Measurements from ENCODE around the gene STARD10. TPM values are rescaled to one million over a fixed set of nuclear protein-coding genes. Genes with fewer than 3 reads are reported as not detected.
A peak's percentile ranks its signal among the peaks of the same experiment; 100 is the strongest.

The STARD10 gene
- total RNA-seq, 2 experiments from 2014 or later, result 10.5 to 12.9 TPM

- Mint-ChIP-seq H3K36me3 (ENCODE audit: low read depth) (peaks cover 13% of the 10 kb centered on the region), H3K27ac (no peak overlapping the region), H3K4me1 (ENCODE audit: low read depth) (no peaks in the 10 kb centered on the region), H3K27me3 (no peaks in the 10 kb centered on the region), H3K9me3 (no peaks in the 10 kb centered on the region), H3K4me3 (no peak overlapping the region)
- no peak overlapping the region for H3K27ac ChIP-seq (ENCODE audit: low read depth in 1 of 2, low read length in 2 of 2)
- intact Hi-C loops (cut with DNase I, micrococcal nuclease), result no loop called here
- peaks cover 2% of the 10 kb centered on the region for H3K36me3 ChIP-seq (ENCODE audit: insufficient read depth, low read length)
- no peak overlapping the region for H3K4me3 ChIP-seq (ENCODE audit: low read length)
- peak in 2 of 14 experiments; percentile 54 to 63 for DNase-seq
- no peak for ATAC-seq (ENCODE audit: poor library complexity)
- TF ChIP-seq, protein P1, sequence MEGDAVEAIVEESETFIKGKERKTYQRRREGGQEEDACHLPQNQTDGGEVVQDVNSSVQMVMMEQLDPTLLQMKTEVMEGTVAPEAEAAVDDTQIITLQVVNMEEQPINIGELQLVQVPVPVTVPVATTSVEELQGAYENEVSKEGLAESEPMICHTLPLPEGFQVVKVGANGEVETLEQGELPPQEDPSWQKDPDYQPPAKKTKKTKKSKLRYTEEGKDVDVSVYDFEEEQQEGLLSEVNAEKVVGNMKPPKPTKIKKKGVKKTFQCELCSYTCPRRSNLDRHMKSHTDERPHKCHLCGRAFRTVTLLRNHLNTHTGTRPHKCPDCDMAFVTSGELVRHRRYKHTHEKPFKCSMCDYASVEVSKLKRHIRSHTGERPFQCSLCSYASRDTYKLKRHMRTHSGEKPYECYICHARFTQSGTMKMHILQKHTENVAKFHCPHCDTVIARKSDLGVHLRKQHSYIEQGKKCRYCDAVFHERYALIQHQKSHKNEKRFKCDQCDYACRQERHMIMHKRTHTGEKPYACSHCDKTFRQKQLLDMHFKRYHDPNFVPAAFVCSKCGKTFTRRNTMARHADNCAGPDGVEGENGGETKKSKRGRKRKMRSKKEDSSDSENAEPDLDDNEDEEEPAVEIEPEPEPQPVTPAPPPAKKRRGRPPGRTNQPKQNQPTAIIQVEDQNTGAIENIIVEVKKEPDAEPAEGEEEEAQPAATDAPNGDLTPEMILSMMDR (IDR thresholded peaks at IDR 0.05), result no peak
- ChIA-PET POLR2A (no interaction called here), CTCF (interaction anchor here (1.4 kb wide), 1 partner anchor 38 kb away, joined by 4 read pairs; no protein-coding TSS in a partner anchor)
- no peaks in the 10 kb centered on the region for H3K27me3 ChIP-seq (ENCODE audit: control insufficient read depth in 1 of 2, insufficient read depth in 2 of 2, low read length in 2 of 2)
- no peaks in the 10 kb centered on the region for H3K9me3 ChIP-seq (ENCODE audit: control insufficient read depth in 1 of 2, insufficient read depth in 1 of 2, low read length in 2 of 2)
- H3K4me1 ChIP-seq (ENCODE audit: insufficient read depth, low read length), result peaks cover 7% of the 10 kb centered on the region
These were observed 31.1 kb downstream of the STARD10 start for GRCh38 chr11:72762641-72763304.

- H3K27me3 ChIP-seq (ENCODE audit: control insufficient read depth in 1 of 2, insufficient read depth in 2 of 2, low read length in 2 of 2), result no peaks in the 10 kb centered on the region
- H3K9me3 ChIP-seq (ENCODE audit: control insufficient read depth in 1 of 2, insufficient read depth in 1 of 2, low read length in 2 of 2), result no peaks in the 10 kb centered on the region
- peaks cover 5% of the 10 kb centered on the region for H3K36me3 ChIP-seq (ENCODE audit: insufficient read depth, low read length)
- peaks cover 7% of the 10 kb centered on the region for H3K4me1 ChIP-seq (ENCODE audit: insufficient read depth, low read length)
- CTCF ChIA-PET, result interaction anchor here (0.6 to 1.3 kb wide), 2 partner anchors 53 to 219 kb away, joined by 3 read pairs; no protein-coding TSS in a partner anchor
- no peak overlapping the region for H3K4me3 Mint-ChIP-seq
- no peak overlapping the region for H3K4me3 ChIP-seq (ENCODE audit: low read length)
- TF ChIP-seq, protein P1 (IDR thresholded peaks at IDR 0.05), result no peak
- POLR2A ChIA-PET, result no interaction called here
- peaks cover 22% of the 10 kb centered on the region for H3K36me3 Mint-ChIP-seq (ENCODE audit: low read depth)
- ATAC-seq (ENCODE audit: poor library complexity) (no peak), DNase-seq (no peak)
- H3K9me3 Mint-ChIP-seq, result no peaks in the 10 kb centered on the region
- no peaks in the 10 kb centered on the region for H3K4me1 Mint-ChIP-seq (ENCODE audit: low read depth)
- H3K27ac ChIP-seq (ENCODE audit: low read depth in 1 of 2, low read length in 2 of 2), result no peak overlapping the region
- no peaks in the 10 kb centered on the region for H3K27me3 Mint-ChIP-seq
- intact Hi-C loops (cut with DNase I, micrococcal nuclease), result no loop called here
- H3K27ac Mint-ChIP-seq, result no peak overlapping the region
These were observed 33.1 kb downstream of the STARD10 start for GRCh38 chr11:72760539-72761405.

DNA sequence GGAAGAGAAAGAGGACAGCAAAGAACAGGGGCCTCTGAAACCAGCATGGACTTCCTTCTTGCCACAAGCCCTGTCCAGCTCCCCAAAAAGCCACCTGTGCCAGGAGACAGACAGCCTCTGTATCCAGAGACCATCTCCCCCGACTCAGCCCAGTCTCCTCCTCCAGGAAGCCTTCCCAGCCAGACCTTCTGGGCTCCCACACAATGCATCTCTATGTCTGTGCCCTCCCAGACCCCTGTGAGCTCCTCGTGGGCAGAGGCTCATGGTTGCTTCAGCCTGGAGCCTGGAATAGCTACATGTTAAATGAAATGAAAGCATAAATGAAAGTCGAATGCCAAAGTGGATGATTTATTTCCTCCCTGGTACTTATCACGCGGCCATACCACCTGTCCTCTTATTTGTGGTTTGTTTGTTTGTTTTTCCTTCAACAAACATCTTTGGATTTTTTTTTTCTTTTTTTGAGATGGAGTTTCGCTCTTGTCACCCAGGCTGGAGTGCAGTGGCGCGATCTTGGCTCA, 34.3 kb downstream of the STARD10 start:
- Histone ChIP-seq H3K4me1 (ENCODE audit: insufficient read depth, low read length) (peaks cover 7% of the 10 kb centered on the region), H3K4me3 (ENCODE audit: low read length) (no peak overlapping the region), H3K27ac (ENCODE audit: low read depth in 1 of 2, low read length in 2 of 2) (no peak overlapping the region), H3K36me3 (ENCODE audit: insufficient read depth, low read length) (peaks cover 5% of the 10 kb centered on the region), H3K9me3 (ENCODE audit: control insufficient read depth in 1 of 2, insufficient read depth in 1 of 2, low read length in 2 of 2) (no peaks in the 10 kb centered on the region), H3K27me3 (ENCODE audit: control insufficient read depth in 1 of 2, insufficient read depth in 2 of 2, low read length in 2 of 2) (no peaks in the 10 kb centered on the region)
- ChIA-PET POLR2A (no interaction called here), CTCF (no interaction called here)
- Mint-ChIP-seq H3K27me3 (no peaks in the 10 kb centered on the region), H3K36me3 (ENCODE audit: low read depth) (peaks cover 22% of the 10 kb centered on the region), H3K4me1 (ENCODE audit: low read depth) (no peaks in the 10 kb centered on the region), H3K4me3 (no peak overlapping the region), H3K27ac (no peak overlapping the region), H3K9me3 (no peaks in the 10 kb centered on the region)
- intact Hi-C loops (cut with DNase I, micrococcal nuclease), result no loop called here
- no peak for DNase-seq
- ATAC-seq (ENCODE audit: poor library complexity), result no peak
- TF ChIP-seq, protein P1 (IDR thresholded peaks at IDR 0.05), result no peak

Measured in CD4-positive, alpha-beta T cell (primary cell).